Measurements from ENCODE around the gene PCNX2. TPM values are rescaled to one million over a fixed set of nuclear protein-coding genes. Genes with fewer than 3 reads are reported as not detected.

PCNX2 gene
- total RNA-seq, 1 donor from 2014 or later: 48.8 TPM

GRCh38 chr1:232943679-232944252, 351.8 kb downstream of the PCNX2 start:
- intact Hi-C loops (cut with micrococcal nuclease): no loop called here

DNA sequence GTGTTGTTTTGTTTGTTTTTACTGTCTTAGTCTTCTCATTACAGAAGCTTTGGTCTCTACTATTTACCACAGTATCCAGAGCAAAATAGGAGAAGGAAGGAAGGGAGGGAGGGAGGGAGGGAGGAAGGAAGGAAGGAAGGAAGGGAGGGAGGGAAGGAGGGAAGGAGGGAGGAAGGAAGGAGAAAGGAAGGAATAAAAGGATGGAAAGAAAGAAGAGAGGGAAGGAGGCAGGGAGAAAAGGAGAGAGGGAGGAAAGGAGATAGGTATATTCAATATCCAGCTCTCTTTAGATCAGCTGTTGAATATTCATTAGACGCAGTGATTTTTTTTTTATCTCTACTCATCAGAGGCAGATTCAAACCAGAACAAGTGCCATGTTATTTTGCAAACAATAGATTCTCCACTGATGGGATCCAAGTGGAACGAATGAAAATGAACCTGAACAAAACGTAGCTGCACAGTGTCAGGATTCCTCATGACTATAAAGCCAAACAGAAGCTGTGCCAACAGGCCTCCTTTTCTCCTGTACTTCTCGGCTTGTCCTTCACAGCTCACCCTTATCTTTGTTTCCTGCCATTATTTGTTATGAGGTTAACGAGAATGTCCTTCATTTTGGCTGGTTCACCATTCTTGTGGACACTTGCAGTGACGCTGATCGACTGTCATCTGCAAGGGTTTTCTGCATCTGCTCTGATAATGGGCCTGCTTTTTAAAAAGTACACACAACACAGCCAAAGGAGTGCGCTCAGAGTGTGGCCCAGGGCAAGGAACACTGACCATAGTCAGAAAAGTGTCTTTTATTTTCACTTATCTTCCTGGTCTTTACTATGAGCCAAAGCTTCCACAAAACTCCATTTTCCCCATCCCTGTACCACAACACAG, 352.9 kb downstream of the PCNX2 start:
- intact Hi-C loops (cut with micrococcal nuclease): no loop called here

GRCh38 chr1:232940262-232940661, 355.3 kb downstream of the PCNX2 start:
- intact Hi-C loops (cut with micrococcal nuclease): no loop called here

DNA sequence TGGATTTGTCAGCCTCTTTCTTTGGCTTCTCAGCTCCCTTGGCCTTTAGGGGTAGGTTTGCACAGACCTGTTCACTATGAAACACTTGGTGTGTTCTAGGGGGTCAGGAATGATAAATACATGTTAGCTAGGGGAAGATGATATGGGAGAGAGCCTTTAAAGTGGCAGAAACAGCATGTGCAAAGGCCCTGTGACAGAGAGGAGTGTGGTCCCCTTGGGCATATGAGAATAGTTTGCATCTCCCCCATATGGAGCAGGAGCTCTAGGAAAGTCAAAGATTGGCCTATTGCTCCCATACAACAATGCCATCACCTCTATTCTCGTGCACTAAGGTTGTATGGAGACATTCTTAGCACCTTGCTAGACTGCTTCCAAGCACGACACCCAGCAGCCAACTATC, 355.8 kb downstream of the PCNX2 start:
- intact Hi-C loops (cut with micrococcal nuclease): no loop called here

DNA sequence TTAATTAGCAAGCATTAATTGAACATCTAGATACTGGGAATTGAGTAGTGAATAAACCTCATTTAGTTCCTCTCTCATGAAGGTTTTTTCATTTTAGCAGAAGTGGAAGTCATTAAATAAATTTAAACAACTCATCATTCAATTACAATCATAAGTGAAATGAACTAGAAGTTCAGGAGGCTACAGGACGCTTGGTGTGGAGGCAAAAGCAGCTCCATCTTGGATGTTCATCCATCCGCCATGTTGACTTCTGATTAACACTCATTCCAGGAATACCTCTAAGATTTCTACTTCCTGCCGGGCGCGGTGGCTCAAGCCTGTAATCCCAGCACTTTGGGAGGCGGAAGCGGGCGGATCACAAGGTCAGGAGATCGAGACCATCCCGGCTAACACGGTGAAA, 356.6 kb downstream of the PCNX2 start:
- intact Hi-C loops (cut with micrococcal nuclease): no loop called here

GRCh38 chr1:232937741-232938375, 357.7 kb downstream of the PCNX2 start:
- intact Hi-C loops (cut with micrococcal nuclease): no loop called here

DNA sequence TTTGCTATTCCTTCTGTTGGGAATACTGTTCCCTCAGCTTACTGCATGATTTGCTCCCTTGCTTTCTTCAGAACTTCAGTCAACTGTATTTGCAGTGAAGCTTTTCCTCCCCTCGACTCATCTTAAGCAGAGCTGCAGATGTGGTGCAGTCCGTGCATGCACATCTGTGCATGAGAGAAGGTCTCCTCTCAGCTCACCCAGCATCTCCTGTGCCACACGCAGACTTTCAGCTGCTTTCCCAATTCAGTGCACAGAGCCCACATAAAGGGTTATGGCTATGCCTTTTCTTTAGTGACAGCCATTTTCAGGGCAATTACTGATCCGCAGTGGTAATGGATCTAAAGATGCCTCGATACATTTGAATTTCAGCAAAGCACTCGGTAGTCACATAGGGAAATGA, 358.6 kb downstream of the PCNX2 start:
- intact Hi-C loops (cut with micrococcal nuclease): no loop called here

Other genes starting within 250 kb of the PCNX2 start
- 0.91 and 0.93 TPM in 2 replicates for gene MAP3K21, start 32.0 kb upstream of the PCNX2 start, total RNA-seq

Measured in T-helper 1 cell treated with Interleukin-12 subunit alpha and Interleukin-12 subunit beta and Interleukin-4 antibody, amounts not matched to agents 30 ng/mL and 1 ng/mL, for 36 hours (primary cell).